Subcutaneous adipose tissue (tissue), 4 donors: ENCODE measurements around the gene RTBDN. TPM values are rescaled to one million over a fixed set of nuclear protein-coding genes. Genes with fewer than 3 reads are reported as not detected.

ENCODE experiments used
- total RNA-seq, 4 donors: library from RNA; depleted of rRNA; stranded (reverse); fragments of >200 nt; gene quantifications; one replicate each; pipeline ENCODE4 v1.1.0, GENCODE V29; 2016
- TF ChIP-seq, protein P1 (sequence below): fragments of 450-650 bp; IDR thresholded peaks from one replicate; pipeline ENCODE4 v1.5.1; 2016; ENCODE audit warnings: low read depth, mild to moderate bottlenecking, control low read depth, antibody characterized with exemption, moderate library complexity

The RTBDN gene
- total RNA-seq, 4 donors from 2014 or later = not detected

DNA sequence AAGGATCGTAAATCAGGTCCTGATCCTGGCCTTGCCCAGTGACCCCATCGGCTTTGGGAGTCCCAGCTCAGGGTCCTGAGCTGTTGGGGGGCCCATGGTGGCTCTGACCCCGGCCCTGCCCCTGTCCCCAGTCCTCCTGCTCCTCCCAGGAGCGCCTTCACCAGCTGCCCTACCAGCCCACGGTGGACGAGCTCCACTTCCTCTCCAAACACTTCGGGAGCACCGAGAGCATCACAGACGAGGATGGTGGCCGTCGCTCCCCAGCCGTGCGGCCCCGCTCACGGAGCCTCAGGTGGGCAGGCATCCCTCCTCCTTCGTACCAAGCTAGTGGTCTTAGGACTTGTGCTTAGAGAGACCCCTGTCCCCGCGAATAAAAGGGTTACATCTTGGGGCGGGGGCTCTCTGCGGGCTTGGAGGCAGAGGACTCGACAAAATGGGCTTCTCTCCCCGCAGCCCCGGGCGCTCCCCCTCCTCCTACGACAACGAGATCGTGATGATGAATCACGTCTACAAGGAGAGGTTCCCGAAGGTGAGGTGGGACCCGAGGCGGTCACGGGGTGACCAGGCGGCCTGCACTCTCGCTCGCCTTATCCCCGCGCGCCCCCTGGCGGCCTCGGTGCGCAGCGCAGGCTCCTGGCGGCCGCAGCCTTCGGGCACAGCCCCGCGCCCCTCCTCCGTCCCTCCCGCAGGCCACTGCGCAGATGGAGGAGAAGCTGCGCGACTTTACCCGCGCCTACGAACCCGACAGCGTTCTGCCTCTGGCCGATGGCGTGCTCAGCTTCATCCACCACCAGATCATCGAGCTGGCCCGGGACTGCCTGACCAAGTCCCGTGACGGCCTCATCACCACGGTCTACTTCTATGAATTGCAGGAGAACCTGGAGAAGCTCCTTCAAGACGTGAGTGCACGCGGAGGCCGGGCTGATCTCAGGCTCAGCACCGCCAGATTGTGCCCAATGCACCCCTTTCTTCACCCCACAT, 13.1 kb upstream of the RTBDN start:
- TF ChIP-seq, protein P1, sequence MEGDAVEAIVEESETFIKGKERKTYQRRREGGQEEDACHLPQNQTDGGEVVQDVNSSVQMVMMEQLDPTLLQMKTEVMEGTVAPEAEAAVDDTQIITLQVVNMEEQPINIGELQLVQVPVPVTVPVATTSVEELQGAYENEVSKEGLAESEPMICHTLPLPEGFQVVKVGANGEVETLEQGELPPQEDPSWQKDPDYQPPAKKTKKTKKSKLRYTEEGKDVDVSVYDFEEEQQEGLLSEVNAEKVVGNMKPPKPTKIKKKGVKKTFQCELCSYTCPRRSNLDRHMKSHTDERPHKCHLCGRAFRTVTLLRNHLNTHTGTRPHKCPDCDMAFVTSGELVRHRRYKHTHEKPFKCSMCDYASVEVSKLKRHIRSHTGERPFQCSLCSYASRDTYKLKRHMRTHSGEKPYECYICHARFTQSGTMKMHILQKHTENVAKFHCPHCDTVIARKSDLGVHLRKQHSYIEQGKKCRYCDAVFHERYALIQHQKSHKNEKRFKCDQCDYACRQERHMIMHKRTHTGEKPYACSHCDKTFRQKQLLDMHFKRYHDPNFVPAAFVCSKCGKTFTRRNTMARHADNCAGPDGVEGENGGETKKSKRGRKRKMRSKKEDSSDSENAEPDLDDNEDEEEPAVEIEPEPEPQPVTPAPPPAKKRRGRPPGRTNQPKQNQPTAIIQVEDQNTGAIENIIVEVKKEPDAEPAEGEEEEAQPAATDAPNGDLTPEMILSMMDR = no peak

DNA sequence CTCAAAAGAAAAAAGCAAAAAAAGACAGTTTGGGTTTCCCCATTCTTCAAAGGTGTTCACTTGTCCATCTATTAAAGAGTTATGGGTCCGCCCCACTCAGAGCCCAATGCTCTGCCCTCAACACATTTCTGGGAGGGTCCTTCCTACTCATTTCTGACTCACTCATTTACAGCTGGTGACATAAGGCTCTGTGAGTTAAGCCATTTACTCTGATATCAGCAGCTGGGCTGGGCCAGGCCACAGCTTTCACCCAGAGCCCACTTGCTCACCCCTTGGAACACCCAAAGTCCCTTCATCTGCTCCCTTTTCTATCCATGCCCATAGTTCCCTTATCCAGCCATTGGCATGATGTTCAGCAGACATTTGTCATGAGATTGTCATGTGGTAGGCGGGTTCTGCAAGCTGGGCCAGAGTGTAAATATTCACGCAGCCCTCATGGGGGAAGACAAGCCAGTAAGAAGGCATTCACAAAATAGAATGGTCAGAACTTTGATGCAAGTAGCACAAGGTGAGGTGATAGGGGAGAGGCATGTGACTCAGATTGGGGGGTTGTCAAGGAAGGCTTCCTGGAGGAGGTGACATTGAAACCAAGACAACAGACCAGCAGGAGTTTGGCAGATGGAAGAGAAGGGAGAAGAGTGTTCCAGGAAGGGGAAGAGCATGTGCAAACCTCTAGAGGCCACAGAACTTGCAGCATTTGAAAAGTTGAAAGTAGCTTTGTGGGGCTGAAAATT, 9.8 kb upstream of the RTBDN start:
- TF ChIP-seq, protein P1 = no peak

DNA sequence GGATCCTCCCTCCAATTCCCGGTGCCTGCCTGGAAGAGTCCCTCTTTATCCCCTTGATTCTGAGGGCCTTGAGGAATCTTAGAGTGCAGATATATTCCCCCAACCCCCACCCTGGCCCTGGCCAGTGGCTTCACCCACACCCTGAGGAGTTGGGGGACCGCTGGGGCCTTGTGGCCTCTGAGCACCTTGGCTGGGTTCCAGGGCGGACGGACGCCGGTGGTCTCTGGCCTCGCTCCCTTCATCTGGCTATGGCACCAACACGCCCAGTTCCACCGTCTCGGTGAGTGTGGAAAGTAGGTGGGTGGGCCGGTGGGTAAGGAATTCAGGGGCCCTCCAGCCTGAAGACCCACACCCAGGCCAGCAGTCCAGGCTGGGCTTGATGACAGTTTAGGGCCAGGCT, 8.9 kb upstream of the RTBDN start:
- TF ChIP-seq, protein P1 = no peak

DNA sequence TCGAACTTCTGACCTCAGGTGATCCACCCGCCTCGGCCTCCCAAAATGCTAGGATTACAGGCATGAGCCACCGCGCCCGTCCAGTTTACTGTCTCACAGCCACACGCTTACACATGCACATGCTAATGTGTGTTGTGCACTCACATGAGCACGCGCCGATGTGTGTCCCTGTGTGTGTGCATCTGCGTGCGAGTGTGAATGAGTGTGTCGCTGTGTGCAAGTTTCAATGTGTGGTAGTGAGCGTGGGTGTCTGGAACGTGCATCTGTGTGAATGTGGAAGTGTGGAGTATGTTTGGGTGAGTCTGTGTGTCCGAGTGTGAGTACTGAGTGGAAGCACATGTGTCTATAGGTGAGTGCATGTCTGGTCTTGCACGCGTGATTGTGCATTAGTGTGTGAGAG, 8.1 kb upstream of the RTBDN start:
- TF ChIP-seq, protein P1 = no peak

DNA sequence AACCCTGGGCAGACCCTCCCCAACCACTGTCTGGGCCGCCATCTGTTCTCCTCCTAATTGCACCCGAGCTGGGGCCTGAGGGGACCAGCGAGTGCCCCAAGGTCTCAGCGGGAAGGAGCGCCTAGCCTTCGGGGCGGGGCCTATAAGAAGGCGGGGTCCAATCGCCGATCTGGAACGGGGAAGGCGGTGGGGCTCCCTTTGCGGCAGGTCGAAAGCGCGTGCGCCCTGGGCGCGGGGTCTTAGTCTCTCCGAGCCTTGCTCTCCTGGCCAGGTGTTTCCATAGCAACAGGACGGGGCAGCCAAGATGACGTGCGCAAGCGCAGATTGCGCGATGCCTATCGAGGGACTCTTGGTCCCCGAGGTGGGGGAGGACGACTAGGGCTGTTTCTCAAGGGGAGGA, 6.7 kb upstream of the RTBDN start:
- TF ChIP-seq, protein P1 = no peak

DNA sequence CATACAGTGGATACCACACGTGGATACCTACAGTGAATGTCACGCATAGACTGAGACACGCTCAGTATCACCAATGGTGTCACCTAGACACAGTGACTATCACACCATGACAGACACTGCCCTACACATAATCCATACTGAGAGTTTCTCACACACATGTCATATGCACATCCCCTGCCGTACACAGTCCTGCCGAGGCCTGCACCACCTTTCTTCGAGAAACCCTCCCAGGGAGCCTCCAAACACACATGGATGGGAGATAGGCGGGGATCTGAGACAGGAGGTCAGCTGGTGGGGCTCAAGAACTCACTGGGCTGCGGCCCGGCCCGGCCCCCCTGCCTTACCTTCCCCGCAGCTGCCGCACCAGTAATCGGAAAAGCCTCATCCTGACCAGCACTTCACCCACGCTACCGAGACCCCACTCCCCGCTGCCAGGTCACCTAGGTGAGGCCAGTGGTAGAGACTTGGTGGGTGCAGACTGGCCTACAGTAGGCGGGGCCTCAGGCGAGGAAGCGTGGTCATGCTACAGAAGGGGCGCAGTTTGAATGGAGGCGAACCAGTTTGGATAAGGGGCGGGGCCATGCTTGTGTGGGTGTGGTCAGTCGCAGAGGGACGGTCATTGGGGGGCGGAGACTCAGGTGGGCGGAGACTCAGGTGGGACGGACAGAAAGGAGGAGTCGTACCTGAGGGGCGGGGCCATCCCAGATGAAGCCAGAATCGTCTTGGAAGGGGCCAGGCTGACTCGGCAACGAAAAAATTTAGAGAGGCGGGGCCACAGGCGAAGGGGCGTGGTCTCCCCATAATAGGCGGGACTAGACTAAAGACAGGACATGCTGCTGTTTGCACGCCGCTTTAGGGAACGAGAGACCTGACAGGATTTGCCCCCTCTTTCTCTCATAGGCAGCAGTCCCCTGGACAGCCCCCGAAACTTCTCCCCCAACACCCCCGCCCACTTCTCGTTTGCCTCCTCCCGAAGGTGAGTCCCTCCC, 6.0 kb upstream of the RTBDN start:
- TF ChIP-seq, protein P1 = no peak
